ENCODE measurements around the gene BCAP29. TPM values are rescaled to one million over a fixed set of nuclear protein-coding genes. Genes with fewer than 3 reads are reported as not detected.

BCAP29 gene
- total and polyA plus RNA-seq, 2 of the 4 experiments (the other 2 are of a cell fraction): 33.0 to 35.1 TPM

DNA sequence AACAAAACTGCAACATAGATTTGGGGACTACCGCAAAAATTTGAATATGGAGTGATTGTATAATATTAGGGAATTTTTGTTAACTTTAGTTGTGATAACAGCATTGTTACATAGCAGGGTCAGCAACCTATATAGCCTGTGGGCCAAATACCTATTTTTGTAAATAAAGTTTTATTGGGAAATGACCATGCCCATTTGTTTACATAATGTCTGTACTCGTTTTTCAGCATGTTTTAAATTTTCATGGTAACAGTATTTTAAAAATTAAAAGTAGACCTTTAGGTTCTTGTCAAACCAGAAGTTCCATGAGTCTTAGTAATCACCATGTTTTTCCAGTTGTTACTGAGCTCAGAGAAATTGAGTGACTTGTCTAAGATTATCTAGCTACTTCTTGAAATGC lies 4.7 kb downstream of the BCAP29 start:
- CTCF ChIA-PET: no interaction called here
- Histone ChIP-seq H3K79me1 (ENCODE audit: low read depth in 1 of 2, low read length in 2 of 2) (peaks cover 32 to 57% of the 10 kb centered on the region in 2 experiments), H2BK20ac (ENCODE audit: low read depth, low read length) (no peak overlapping the region), H2BK15ac (ENCODE audit: low read depth, low read length) (no peak overlapping the region), H4K8ac (ENCODE audit: low read depth in 2 of 2, low read length in 2 of 2) (no peak overlapping the region), H3K27me3 (ENCODE audit: control insufficient read depth, insufficient read depth, low read length) (no peaks in the 10 kb centered on the region), H3K4ac (ENCODE audit: low read depth, low read length) (no peak overlapping the region), H3K4me1 (ENCODE audit: control insufficient read depth, insufficient read depth, low read length) (no peaks in the 10 kb centered on the region), H3K18ac (ENCODE audit: low read depth, low read length) (no peak overlapping the region), H2AFZ (replicated peaks; ENCODE audit: low read length, poor library complexity) (no peak overlapping the region), H3K56ac (ENCODE audit: extremely low read depth, insufficient read depth, low read length) (no peak overlapping the region), H3K4me2 (ENCODE audit: low read depth, low read length) (no peak overlapping the region), H4K91ac (ENCODE audit: insufficient read depth, low read depth, low read length) (no peak overlapping the region), H4K5ac (ENCODE audit: low read depth, low read length) (no peak overlapping the region), H2AK5ac (ENCODE audit: low read depth, low read length) (no peak overlapping the region), H2AK9ac (replicated peaks; ENCODE audit: low read depth, low read length, poor library complexity) (no peak overlapping the region), H3K23ac (ENCODE audit: low read depth, low read length) (no peak overlapping the region), H3K14ac (replicated peaks; ENCODE audit: low read depth, low read length) (no peak overlapping the region), H3K9ac (ENCODE audit: low read depth, low read length) (no peak overlapping the region), H3K4me3 (ENCODE audit: insufficient read depth, low read depth, low read length) (no peak overlapping the region), H3K36me3 (ENCODE audit: control insufficient read depth, insufficient read depth, low read length) (peaks cover 8% of the 10 kb centered on the region; the same call in 1 of the 2 replicates), H3K9me3 (ENCODE audit: control insufficient read depth, insufficient read depth, low read length) (no peaks in the 10 kb centered on the region), H3K27ac (ENCODE audit: insufficient read depth, low read length) (no peak overlapping the region), H3K9me1 (ENCODE audit: insufficient read depth, low read length) (no peaks in the 10 kb centered on the region), H4K20me1 (ENCODE audit: insufficient read depth, low read length) (no peaks in the 10 kb centered on the region), H2BK5ac (ENCODE audit: low read depth, low read length, poor library complexity, severe bottlenecking) (no peak overlapping the region), H2BK120ac (ENCODE audit: low read depth, low read length) (no peak overlapping the region)
- dilution Hi-C loops (cut with HindIII; ENCODE audit: low sequenced_read_pairs, unreplicated experiment) (no loop called here), in situ Hi-C loops (cut with MboI; ENCODE audit: low sequenced_read_pairs) (no loop called here), intact Hi-C loops (cut with micrococcal nuclease) (loop anchor here (5.0 kb wide), 3 partner anchors 122 to 158 kb away; partner anchors contain the start of gene CBLL1)
- no CpG with 5 or more reads among the region's 2 CpGs for WGBS, 2 experiments (ENCODE audit: extremely low coverage in 2 of 2, insufficient read length in 1 of 2)
- POLR2A ChIA-PET (ENCODE audit: unreplicated experiment): no interaction called here
- BruUV-seq (replicated peaks): no TSS peak
- DNase-seq: no peak
- TF ChIP-seq USF2 (IDR thresholded peaks at IDR 0.05; ENCODE audit: low read depth, low read length) (no peak), RCOR1 (IDR thresholded peaks at IDR 0.05; ENCODE audit: insufficient replicate concordance, low read length) (no peak), SMC3 (IDR thresholded peaks at IDR 0.05; ENCODE audit: low read depth, low read length) (no peak), CHD1 (IDR thresholded peaks at IDR 0.05; ENCODE audit: low read depth, low read length) (no peak), MAFK (IDR thresholded peaks at IDR 0.05; ENCODE audit: low read depth, low read length) (no peak)
- ATAC-seq (ENCODE audit: low read depth): no peak
